ENCODE data around the gene SNAP23. TPM values are rescaled to one million over a fixed set of nuclear protein-coding genes. Genes with fewer than 3 reads are reported as not detected.
"Not testable (repeated sequence)": the region's sequence is repeated elsewhere in the genome, so short reads cannot be mapped to it uniquely, and the experiment has no call there.

Gene SNAP23
- total RNA-seq, 1 donor from 2014 or later, result 81.9 TPM

GRCh38 chr15:42549032-42549491, 53.6 kb downstream of the SNAP23 start:
- Histone ChIP-seq H3K4me3 (peak overlapping the region; percentile 88), H3K9me3 (no peaks in the 10 kb centered on the region), H3K4me1 (peaks cover 24% of the 10 kb centered on the region), H3K27ac (peak overlapping the region; percentile 92), H3K27me3 (no peaks in the 10 kb centered on the region), H3K36me3 (peaks cover 11% of the 10 kb centered on the region)
- intact Hi-C loops (cut with DNase I), result no loop called here
- TF ChIP-seq CTCF (IDR thresholded peaks at IDR 0.05), result no peak
- no peak for DNase-seq
- ATAC-seq, result peak; percentile 47

GRCh38 chr15:42549741-42550392, 54.4 kb downstream of the SNAP23 start:
- intact Hi-C loops (cut with DNase I), result loop anchor here (10.0 kb wide), 1 partner anchor 95 kb away; no protein-coding TSS in a partner anchor
- Histone ChIP-seq H3K27ac (peak overlapping the region; percentile 92), H3K4me3 (peak overlapping the region; percentile 88), H3K36me3 (peaks cover 3% of the 10 kb centered on the region), H3K9me3 (no peaks in the 10 kb centered on the region), H3K4me1 (peaks cover 24% of the 10 kb centered on the region), H3K27me3 (no peaks in the 10 kb centered on the region)
- no peak for TF ChIP-seq CTCF (IDR thresholded peaks at IDR 0.05)
- ATAC-seq (no peak), DNase-seq (no peak)

DNA sequence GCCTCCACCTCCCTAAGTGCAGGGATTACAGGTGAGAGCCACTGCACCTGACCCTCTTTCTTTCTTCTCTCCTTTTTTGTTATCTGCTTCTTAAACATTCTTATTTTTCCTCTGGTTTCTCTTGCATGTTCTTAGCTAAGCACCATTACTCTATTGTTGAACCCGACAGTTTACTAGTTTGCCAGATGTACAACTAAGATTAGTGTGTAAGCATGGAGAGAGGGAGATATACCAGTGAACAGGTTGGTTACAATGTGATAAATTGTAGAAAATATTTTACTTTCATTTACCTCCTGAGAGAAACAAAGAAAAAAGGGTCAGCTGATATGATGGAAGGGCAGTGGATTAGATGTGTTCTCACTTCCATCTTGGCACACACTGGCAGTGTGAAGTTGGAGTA, 58.1 kb downstream of the SNAP23 start:
- no peak for DNase-seq
- TF ChIP-seq CTCF (IDR thresholded peaks at IDR 0.05), result no peak
- Histone ChIP-seq H3K9me3 (no peaks in the 10 kb centered on the region), H3K4me1 (peaks cover 9% of the 10 kb centered on the region), H3K36me3 (peaks cover 7% of the 10 kb centered on the region), H3K27me3 (no peaks in the 10 kb centered on the region), H3K4me3 (no peak overlapping the region), H3K27ac (peak overlapping the region; percentile 30)
- ATAC-seq, result no peak
- intact Hi-C loops (cut with DNase I), result loop anchor here (10.0 kb wide), 1 partner anchor 91 kb away; no protein-coding TSS in a partner anchor

DNA sequence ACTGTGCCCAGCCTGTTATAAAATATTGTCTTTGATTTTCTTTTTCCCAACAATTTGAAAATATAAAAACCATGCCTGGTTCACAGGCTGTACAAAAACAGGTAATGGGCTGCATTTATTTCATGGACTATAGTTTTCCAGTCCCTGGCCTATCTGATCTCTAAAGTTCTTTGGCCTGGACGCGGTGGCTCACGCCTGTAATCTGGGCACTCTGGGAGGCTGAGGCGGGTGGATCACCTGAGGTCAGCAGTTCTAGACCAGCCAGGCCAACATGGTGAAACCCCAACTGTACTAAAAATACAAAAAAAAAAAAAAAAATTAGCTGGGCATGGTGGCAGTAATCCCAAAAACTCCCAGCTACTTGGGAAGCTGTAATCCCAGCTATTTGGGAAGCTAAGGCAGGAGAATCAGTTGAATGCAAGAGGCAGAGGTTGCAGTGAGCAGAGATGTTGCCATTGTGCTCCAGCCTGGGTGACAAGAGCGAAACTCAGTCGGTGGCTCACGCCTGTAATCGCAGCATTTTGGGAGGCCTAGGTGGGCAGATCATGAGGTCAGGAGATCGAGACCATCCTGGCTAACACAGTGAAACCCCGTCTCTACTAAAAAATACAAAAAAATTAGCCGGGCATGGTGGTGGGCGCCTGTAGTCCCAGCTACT, 61.2 kb downstream of the SNAP23 start:
- peaks cover 38% of the 10 kb centered on the region for H3K36me3 ChIP-seq
- not testable (repeated sequence) for H3K27ac ChIP-seq, H3K27me3 ChIP-seq, DNase-seq, H3K4me1 ChIP-seq, ATAC-seq, H3K9me3 ChIP-seq, H3K4me3 ChIP-seq
- intact Hi-C loops (cut with DNase I), result loop anchor here (10.0 kb wide), 1 partner anchor 88 kb away; no protein-coding TSS in a partner anchor

DNA sequence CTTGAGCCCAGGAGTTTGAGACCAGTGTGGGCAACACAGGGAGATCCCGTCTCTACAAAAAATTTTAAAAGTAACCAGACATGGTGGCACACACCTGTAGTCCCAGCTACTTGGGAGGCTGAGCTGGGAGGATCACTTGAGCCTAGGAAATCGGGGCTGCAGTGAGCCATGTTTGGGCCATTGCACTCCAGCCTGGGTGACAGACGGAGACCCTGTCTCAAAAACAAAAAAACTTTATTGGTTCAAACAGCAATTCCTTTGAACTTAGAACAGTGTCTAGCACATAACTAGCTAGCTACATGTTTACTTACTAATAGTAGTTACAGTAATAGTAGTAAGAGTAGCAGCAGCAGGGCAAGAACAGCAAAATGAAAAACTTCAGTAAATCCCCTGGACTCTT, 63.3 kb downstream of the SNAP23 start:
- TF ChIP-seq CTCF (IDR thresholded peaks at IDR 0.05), result no peak
- peaks cover 57% of the 10 kb centered on the region for H3K36me3 ChIP-seq
- intact Hi-C loops (cut with DNase I), result loop anchor here (10.0 kb wide), 1 partner anchor 86 kb away; no protein-coding TSS in a partner anchor
- DNase-seq (no peak), ATAC-seq (no peak)
- no peak overlapping the region for H3K4me3 ChIP-seq
- no peaks in the 10 kb centered on the region for H3K4me1 ChIP-seq
- no peak overlapping the region for H3K27ac ChIP-seq
- H3K9me3 ChIP-seq, result no peaks in the 10 kb centered on the region
- H3K27me3 ChIP-seq, result no peaks in the 10 kb centered on the region

Data from upper lobe of right lung (tissue), 1 donor.